GM10248 (cell line): ENCODE measurements around the gene GPD2.

Experiments used
- CTCF ChIA-PET: fragments of 300-600 bp; sonication (Branson Sonifier 250); formaldehyde crosslinking; extraction: SDS; loops from one replicate; lab custom pipeline; 2021; ENCODE audit warnings: antibody characterized with exemption; lab: Yijun Ruan, JAX
- POLR2A ChIA-PET: fragments of 350-650 bp; sonication (Branson Sonifier 250); formaldehyde crosslinking; extraction: SDS; loops from one replicate; lab custom pipeline; 2020; ENCODE audit warnings: antibody characterized with exemption; lab: Yijun Ruan, JAX
- DNase-seq: peaks from one replicate; pipeline ENCODE4 v3.0.0; 2012; ENCODE audit errors: extremely low spot score
- CTCF ChIP-seq: IDR thresholded peaks from 2 replicates; pipeline ENCODE4 v1.5.1; 2012; ENCODE audit warnings: mild to moderate bottlenecking, low read depth; ENCODE audit errors: extremely low read depth, missing control alignments, control extremely low read depth

Gene GPD2

GRCh38 chr2:156538083-156538504 lies 101.9 kb downstream of the GPD2 start:
- TF ChIP-seq CTCF: no peak
- ChIA-PET CTCF (interaction anchor here (0.7 to 2.0 kb wide), 4 partner anchors 14 to 21 kb away, joined by 3 to 4 read pairs (median 3); no protein-coding TSS in a partner anchor), POLR2A (no interaction called here)
- peak; percentile 18 for DNase-seq

- ChIA-PET POLR2A (no interaction called here), CTCF (interaction anchor here (1.4 to 2.0 kb wide), 3 partner anchors 15 to 22 kb away, joined by 3 to 4 read pairs (median 3); no protein-coding TSS in a partner anchor)
- TF ChIP-seq CTCF: no peak
- no peak for DNase-seq
These were observed 103.1 kb downstream of the GPD2 start for GRCh38 chr2:156539086-156539860.

GRCh38 chr2:156540706-156541105 lies 104.5 kb downstream of the GPD2 start:
- ChIA-PET POLR2A (no interaction called here), CTCF (interaction anchor here (0.8 to 3.1 kb wide), 3 partner anchors 15 to 200 kb away, joined by 3 to 10 read pairs (median 3); no protein-coding TSS in a partner anchor)
- no peak for DNase-seq
- no peak for TF ChIP-seq CTCF

GRCh38 chr2:156541229-156541628 lies 105.0 kb downstream of the GPD2 start:
- POLR2A ChIA-PET: no interaction called here
- no peak for DNase-seq
- CTCF ChIA-PET: interaction anchor here (0.8 to 3.1 kb wide), 4 partner anchors 14 to 201 kb away, joined by 3 to 10 read pairs (median 3); no protein-coding TSS in a partner anchor
- TF ChIP-seq CTCF: no peak

- ChIA-PET CTCF (interaction anchor here (1.6 to 3.1 kb wide), 2 partner anchors 14 to 20 kb away, joined by 3 to 10 read pairs; no protein-coding TSS in a partner anchor), POLR2A (no interaction called here)
- DNase-seq: no peak
- TF ChIP-seq CTCF: no peak
These were observed 105.5 kb downstream of the GPD2 start for GRCh38 chr2:156541706-156542105.

GRCh38 chr2:156548413-156548812 lies 112.2 kb downstream of the GPD2 start:
- ChIA-PET POLR2A (no interaction called here), CTCF (interaction anchor here (1.3 to 3.0 kb wide), 2 partner anchors 12 to 28 kb away, joined by 3 to 11 read pairs; no protein-coding TSS in a partner anchor)
- TF ChIP-seq CTCF: no peak
- DNase-seq: no peak
